ENCODE results near the gene SORBS2. TPM values are rescaled to one million over a fixed set of nuclear protein-coding genes. Genes with fewer than 3 reads are reported as not detected.

Gene SORBS2
- total RNA-seq, 3 donors from 2014 or later = 0.53 to 1.1 (median 0.74) TPM

GRCh38 chr4:185583813-185584212 lies 228.2 kb downstream of the SORBS2 start:
- no peaks in the 10 kb centered on the region for H3K9me3 Mint-ChIP-seq
- peaks cover 40% of the 10 kb centered on the region for H3K27me3 Mint-ChIP-seq (ENCODE audit: low read depth)
- H3K4me3 Mint-ChIP-seq = no peak overlapping the region
- DNase-seq (no peak), ATAC-seq (no peak)
- no peaks in the 10 kb centered on the region for H3K36me3 Mint-ChIP-seq (ENCODE audit: insufficient read depth)
- peaks cover 12% of the 10 kb centered on the region for H3K4me1 Mint-ChIP-seq (ENCODE audit: low read depth)

- Mint-ChIP-seq H3K4me3 (no peak overlapping the region), H3K27me3 (ENCODE audit: low read depth) (peaks cover 35% of the 10 kb centered on the region), H3K4me1 (ENCODE audit: low read depth) (peaks cover 10% of the 10 kb centered on the region), H3K36me3 (ENCODE audit: insufficient read depth) (no peaks in the 10 kb centered on the region), H3K9me3 (no peaks in the 10 kb centered on the region)
- DNase-seq = no peak
- no peak for ATAC-seq
These were observed 229.2 kb downstream of the SORBS2 start for GRCh38 chr4:185582651-185583400.

- no peak for ATAC-seq
- Mint-ChIP-seq H3K4me1 (ENCODE audit: low read depth) (no peaks in the 10 kb centered on the region), H3K36me3 (ENCODE audit: insufficient read depth) (no peaks in the 10 kb centered on the region), H3K4me3 (no peak overlapping the region), H3K9me3 (no peaks in the 10 kb centered on the region), H3K27me3 (ENCODE audit: low read depth) (peaks cover 26% of the 10 kb centered on the region)
- DNase-seq = no peak
These were observed 231.3 kb downstream of the SORBS2 start for GRCh38 chr4:185580699-185581098.

- no peaks in the 10 kb centered on the region for H3K9me3 Mint-ChIP-seq
- no peak overlapping the region for H3K4me3 Mint-ChIP-seq
- H3K27me3 Mint-ChIP-seq (ENCODE audit: low read depth) = peaks cover 27% of the 10 kb centered on the region
- no peaks in the 10 kb centered on the region for H3K4me1 Mint-ChIP-seq (ENCODE audit: low read depth)
- no peak for DNase-seq
- H3K36me3 Mint-ChIP-seq (ENCODE audit: insufficient read depth) = no peaks in the 10 kb centered on the region
- ATAC-seq = no peak
These were observed 233.7 kb downstream of the SORBS2 start for GRCh38 chr4:185578284-185578683.

- Mint-ChIP-seq H3K9me3 (no peaks in the 10 kb centered on the region), H3K4me3 (no peak overlapping the region), H3K36me3 (ENCODE audit: insufficient read depth) (no peaks in the 10 kb centered on the region), H3K4me1 (ENCODE audit: low read depth) (no peaks in the 10 kb centered on the region), H3K27me3 (ENCODE audit: low read depth) (peaks cover 19% of the 10 kb centered on the region)
- no peak for DNase-seq
- ATAC-seq = no peak
These were observed 234.7 kb downstream of the SORBS2 start for GRCh38 chr4:185576962-185577950.

GRCh38 chr4:185576314-185576961 lies 235.6 kb downstream of the SORBS2 start:
- no peaks in the 10 kb centered on the region for H3K4me1 Mint-ChIP-seq (ENCODE audit: low read depth)
- no peaks in the 10 kb centered on the region for H3K36me3 Mint-ChIP-seq (ENCODE audit: insufficient read depth)
- peaks cover 19% of the 10 kb centered on the region for H3K27me3 Mint-ChIP-seq (ENCODE audit: low read depth)
- DNase-seq (no peak), ATAC-seq (no peak)
- no peak overlapping the region for H3K4me3 Mint-ChIP-seq
- no peaks in the 10 kb centered on the region for H3K9me3 Mint-ChIP-seq

GRCh38 chr4:185573651-185574199 lies 238.3 kb downstream of the SORBS2 start:
- DNase-seq (no peak), ATAC-seq (no peak)
- Mint-ChIP-seq H3K9me3 (no peaks in the 10 kb centered on the region), H3K4me3 (no peak overlapping the region), H3K27me3 (ENCODE audit: low read depth) (peaks cover 19% of the 10 kb centered on the region), H3K36me3 (ENCODE audit: insufficient read depth) (no peaks in the 10 kb centered on the region), H3K4me1 (ENCODE audit: low read depth) (no peaks in the 10 kb centered on the region)

- Mint-ChIP-seq H3K36me3 (ENCODE audit: insufficient read depth) (no peaks in the 10 kb centered on the region), H3K4me1 (ENCODE audit: low read depth) (no peaks in the 10 kb centered on the region), H3K27me3 (ENCODE audit: low read depth) (peaks cover 13% of the 10 kb centered on the region), H3K9me3 (no peaks in the 10 kb centered on the region), H3K4me3 (no peak overlapping the region)
- DNase-seq (no peak), ATAC-seq (no peak)
These were observed 241.3 kb downstream of the SORBS2 start for GRCh38 chr4:185570727-185571126.

GRCh38 chr4:185567381-185568376 lies 244.3 kb downstream of the SORBS2 start:
- DNase-seq = no peak
- Mint-ChIP-seq H3K27me3 (ENCODE audit: low read depth) (peaks cover 15% of the 10 kb centered on the region), H3K4me3 (no peak overlapping the region), H3K4me1 (ENCODE audit: low read depth) (no peaks in the 10 kb centered on the region), H3K9me3 (no peaks in the 10 kb centered on the region), H3K36me3 (ENCODE audit: insufficient read depth) (no peaks in the 10 kb centered on the region)
- ATAC-seq = no peak

GRCh38 chr4:185566972-185567371 lies 245.0 kb downstream of the SORBS2 start:
- Mint-ChIP-seq H3K4me3 (no peak overlapping the region), H3K36me3 (ENCODE audit: insufficient read depth) (no peaks in the 10 kb centered on the region), H3K4me1 (ENCODE audit: low read depth) (no peaks in the 10 kb centered on the region), H3K9me3 (no peaks in the 10 kb centered on the region), H3K27me3 (ENCODE audit: low read depth) (peaks cover 20% of the 10 kb centered on the region)
- no peak for DNase-seq
- no peak for ATAC-seq

GRCh38 chr4:185566425-185566824 lies 245.6 kb downstream of the SORBS2 start:
- Mint-ChIP-seq H3K9me3 (no peaks in the 10 kb centered on the region), H3K4me1 (ENCODE audit: low read depth) (no peaks in the 10 kb centered on the region), H3K36me3 (ENCODE audit: insufficient read depth) (no peaks in the 10 kb centered on the region), H3K4me3 (no peak overlapping the region), H3K27me3 (ENCODE audit: low read depth) (peaks cover 24% of the 10 kb centered on the region)
- DNase-seq (no peak), ATAC-seq (peak; percentile 25 to 43)

GRCh38 chr4:185565696-185566095 lies 246.3 kb downstream of the SORBS2 start:
- ATAC-seq (no peak), DNase-seq (no peak)
- Mint-ChIP-seq H3K4me3 (no peak overlapping the region), H3K36me3 (ENCODE audit: insufficient read depth) (no peaks in the 10 kb centered on the region), H3K9me3 (no peaks in the 10 kb centered on the region), H3K27me3 (ENCODE audit: low read depth) (peaks cover 28% of the 10 kb centered on the region), H3K4me1 (ENCODE audit: low read depth) (no peaks in the 10 kb centered on the region)

- DNase-seq (no peak), ATAC-seq (no peak)
- Mint-ChIP-seq H3K4me3 (no peak overlapping the region), H3K27me3 (ENCODE audit: low read depth) (peaks cover 36% of the 10 kb centered on the region), H3K4me1 (ENCODE audit: low read depth) (no peaks in the 10 kb centered on the region), H3K36me3 (ENCODE audit: insufficient read depth) (no peaks in the 10 kb centered on the region), H3K9me3 (no peaks in the 10 kb centered on the region)
These were observed 247.6 kb downstream of the SORBS2 start for GRCh38 chr4:185564349-185564748.

Data from activated T-cell treated with anti-CD3 and anti-CD28 coated beads, Interleukin-2, amount 50 U/mL, for 4 hours (primary cell).